GM18499 (cell line): Measurements from ENCODE around the gene CHI3L1.

Experiments
- ATAC-seq: cut with Tn5 transposase; IDR thresholded peaks from one replicate; pipeline ENCODE4 v1.9.1; 2021; ENCODE audit warnings: moderate number of reproducible peaks; ENCODE audit not compliant: insufficient read depth, unreplicated experiment

Gene CHI3L1

DNA sequence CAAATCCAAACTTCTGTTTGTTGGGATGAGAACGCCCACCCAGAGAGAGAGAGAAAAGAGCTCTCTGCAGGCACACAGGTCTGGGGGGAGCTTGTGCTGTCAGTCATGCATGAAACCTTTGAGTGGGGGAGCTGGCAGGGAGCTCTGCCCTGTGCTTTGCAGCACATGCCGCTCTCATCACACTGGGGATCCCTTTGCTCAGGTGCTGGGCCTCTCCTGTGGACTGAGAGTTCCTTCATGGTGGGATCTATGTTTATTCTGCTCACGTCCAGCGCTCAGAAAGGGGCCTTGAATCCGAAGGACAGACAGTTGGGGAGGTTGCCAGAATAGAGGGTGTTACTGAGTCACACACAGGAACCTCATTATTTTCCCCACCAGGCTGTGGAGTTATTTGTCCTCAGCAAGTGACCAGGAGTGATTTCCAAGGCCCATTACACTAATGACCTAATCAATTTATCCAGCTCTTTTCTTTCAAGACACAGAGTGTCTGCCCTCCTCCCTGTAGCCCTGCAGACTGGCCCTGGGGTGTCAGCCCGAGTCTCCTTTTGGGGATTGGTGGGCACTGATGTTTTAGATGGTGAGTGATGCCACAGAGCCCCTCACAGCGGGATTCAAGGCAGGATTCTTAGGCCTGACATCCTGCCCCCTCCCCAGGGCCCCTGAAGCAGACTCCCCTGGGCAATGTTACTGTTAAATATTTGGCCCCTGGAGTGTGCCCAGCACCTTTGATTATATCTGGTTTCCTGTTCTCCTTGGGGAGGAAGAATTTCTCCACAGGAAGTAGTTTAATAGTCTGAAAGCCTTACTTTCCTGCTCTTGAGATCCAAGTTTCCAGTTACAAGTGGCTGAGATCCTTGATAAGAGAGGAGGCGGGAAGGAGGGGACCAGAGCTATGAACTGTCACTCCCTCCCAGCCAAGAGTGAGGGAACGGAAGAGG, 33.2 kb downstream of the CHI3L1 start:
- no peak for ATAC-seq

DNA sequence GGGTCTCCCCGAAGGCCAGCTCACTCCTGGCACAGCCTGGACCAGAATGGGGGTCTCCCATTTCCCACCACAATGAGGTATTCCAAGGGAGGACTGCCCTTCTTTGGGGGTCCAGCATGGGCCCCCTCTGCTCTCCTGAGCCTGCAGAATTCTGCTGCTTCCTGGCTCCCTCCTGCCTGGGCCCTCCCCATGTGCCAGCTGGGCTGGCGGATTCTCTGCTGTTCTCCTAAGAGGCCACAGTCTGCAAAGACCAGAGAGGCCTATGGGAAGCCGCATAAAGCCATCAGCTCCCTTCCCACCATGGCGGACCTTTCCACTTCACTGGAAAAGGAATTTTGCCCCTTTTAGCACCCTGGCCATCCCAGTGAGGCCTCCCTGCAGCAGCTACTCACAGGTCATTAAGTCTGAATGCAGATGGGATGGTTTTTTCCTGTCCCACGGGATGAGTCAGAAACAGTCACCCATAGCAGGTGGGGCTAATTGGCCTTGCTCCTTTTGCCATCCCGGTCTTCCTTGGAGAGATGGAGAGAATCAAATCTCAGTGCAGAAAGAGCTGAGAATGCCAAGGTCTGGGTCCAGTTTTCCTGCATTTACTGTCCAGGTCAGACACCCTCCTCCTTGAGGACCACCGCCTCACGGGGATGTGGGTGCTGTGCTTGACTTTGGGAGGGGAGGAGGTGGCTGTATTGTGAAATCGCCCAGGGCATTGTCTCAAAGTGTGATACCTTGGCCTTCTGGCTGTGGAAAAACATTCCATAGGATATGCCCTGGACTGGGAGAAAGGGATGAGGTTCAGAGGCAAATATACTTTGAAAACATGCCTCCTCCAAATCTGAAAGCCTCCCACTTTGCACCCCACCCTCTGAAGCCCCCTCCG, 34.1 kb downstream of the CHI3L1 start:
- no peak for ATAC-seq

- ATAC-seq = no peak
Observed at GRCh38 chr1:203151362-203152157, 34.9 kb downstream of the CHI3L1 start.

- no peak for ATAC-seq
Observed at GRCh38 chr1:203150511-203151297, 35.8 kb downstream of the CHI3L1 start.

DNA sequence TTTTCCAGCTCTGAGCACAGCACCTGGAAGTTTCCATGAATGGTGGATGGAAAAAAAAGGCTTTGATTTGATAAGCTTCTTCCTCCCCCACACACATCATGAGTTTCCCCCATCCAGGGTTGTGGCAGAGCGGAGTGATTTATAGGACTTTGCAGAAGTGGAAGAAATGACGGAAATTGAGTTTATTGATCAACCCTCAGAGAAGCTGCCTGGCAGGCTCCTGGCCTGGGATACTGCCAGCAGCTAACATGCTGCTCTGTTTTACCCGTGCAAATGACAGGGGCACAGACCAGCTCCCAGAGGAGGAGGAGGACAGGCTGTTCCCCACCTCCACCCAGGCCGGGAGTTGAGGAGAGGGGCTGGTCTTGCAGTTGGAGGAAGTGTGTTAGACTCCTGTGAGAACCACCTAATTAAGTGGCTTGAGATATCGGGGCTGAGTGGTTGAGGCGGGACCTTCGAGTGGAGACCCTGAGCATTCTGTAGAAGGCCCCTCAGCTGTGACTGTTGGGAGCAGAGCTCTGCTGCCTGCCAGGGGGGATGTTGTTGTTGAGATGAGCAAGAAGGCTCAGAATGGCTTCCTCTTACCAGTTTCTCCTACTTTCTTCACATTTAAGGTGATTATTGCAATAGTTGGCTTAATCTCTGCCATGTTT, 37.2 kb downstream of the CHI3L1 start:
- ATAC-seq = no peak

GRCh38 chr1:203148579-203148978, 37.9 kb downstream of the CHI3L1 start:
- no peak for ATAC-seq

DNA sequence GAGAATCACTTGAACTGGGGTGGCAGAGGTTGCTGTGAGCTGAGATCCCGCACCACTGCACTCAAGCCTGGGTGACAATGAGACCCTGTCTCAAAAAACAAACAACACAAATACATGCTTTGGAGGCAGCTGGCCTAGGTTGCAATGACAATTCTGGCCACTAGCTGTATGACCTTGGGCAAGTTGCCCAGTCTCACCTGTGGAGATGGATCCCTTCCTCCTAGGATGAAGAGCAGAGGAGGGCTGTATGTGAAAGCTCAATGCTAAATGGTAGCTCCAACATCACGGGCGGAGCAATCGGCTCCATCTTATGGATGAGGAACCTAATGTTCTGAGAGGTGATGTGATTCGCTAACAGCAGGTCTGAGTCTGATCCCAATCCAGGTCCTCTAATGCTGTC, 38.4 kb downstream of the CHI3L1 start:
- no peak for ATAC-seq

GRCh38 chr1:203147376-203147775, 39.1 kb downstream of the CHI3L1 start:
- ATAC-seq = no peak

GRCh38 chr1:203146537-203146936, 40.0 kb downstream of the CHI3L1 start:
- no peak for ATAC-seq

GRCh38 chr1:203146042-203146369, 40.5 kb downstream of the CHI3L1 start:
- ATAC-seq = no peak

- no peak for ATAC-seq
Observed at GRCh38 chr1:203145321-203146041, 41.0 kb downstream of the CHI3L1 start.

DNA sequence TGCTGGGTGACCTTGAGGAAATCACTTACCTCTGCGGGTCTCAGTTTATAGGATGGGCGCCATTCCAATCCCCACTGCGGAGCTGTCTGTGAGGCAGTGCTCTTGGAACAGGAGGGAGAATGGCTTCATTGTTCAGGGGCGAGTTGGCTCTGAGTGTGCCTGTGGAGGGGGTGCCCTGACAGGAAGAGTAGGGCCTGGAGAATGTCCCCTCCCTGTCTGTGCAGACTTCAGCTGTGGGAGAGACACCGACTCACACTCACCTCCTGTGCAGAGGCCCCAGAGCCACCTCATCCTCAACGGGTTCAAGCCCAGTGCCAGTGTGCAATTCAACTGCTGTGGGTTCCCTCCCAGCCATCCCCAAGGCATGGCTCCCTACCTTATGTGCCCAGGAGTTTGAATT, 41.8 kb downstream of the CHI3L1 start:
- no peak for ATAC-seq

DNA sequence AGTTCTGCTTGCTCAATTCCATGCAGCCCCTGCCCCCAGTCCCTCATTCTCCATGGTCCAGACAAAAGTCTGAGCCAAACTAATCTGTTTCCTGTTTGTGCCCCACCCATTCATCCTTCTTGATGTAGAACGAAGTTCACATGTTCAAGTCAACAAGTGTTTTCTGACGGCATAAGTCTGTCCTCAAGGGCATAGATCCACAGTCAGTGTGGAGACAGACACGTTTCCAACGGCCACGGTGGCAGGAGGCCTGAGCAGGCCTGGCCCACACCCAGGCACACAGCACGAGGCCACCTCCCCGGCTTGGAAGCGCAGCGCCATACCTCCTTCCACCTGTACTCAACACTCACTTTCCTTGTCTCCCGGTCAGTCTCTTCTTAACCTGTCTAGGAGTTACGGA, 42.9 kb downstream of the CHI3L1 start:
- ATAC-seq = no peak

DNA sequence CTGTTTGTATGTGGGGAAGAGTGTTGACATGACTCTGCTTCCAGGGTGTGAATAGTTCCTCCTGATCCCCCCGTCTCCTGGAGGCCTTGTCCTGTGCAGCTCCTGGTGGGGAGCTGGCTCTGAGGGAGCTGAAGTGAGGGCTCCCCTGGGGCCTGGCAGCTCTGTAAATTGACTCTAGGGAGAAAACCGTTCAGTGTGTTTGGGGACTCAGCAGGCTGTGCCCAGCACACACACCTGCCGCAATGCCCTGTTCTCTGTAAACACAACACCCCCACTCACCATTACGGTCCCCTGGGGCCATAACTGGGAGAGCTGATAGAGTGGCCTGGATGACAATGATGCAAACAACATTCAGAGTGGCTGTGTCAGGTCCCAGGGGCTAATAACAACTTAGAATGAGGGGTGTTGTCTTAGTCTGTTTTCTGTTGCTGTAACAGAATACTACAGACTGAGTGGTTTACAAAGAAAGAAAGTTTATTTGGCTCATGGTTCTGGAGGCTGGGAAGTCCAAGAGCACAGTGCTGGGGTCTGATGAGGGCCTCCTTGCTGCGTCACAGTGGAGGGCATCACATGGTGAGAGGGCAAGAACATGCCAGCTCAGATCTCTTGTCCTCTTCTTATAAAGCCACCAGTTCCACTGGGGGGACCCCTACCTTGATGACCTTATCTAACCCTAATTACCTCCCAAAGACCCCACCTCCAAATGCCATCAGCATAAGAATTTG, 43.7 kb downstream of the CHI3L1 start:
- ATAC-seq = no peak

GRCh38 chr1:203142124-203142523, 44.4 kb downstream of the CHI3L1 start:
- ATAC-seq = no peak

GRCh38 chr1:203140743-203141520, 45.6 kb downstream of the CHI3L1 start:
- no peak for ATAC-seq

GRCh38 chr1:203139976-203140475, 46.5 kb downstream of the CHI3L1 start:
- ATAC-seq = no peak
